Measurements from ENCODE around the gene PUDP.

DNA sequence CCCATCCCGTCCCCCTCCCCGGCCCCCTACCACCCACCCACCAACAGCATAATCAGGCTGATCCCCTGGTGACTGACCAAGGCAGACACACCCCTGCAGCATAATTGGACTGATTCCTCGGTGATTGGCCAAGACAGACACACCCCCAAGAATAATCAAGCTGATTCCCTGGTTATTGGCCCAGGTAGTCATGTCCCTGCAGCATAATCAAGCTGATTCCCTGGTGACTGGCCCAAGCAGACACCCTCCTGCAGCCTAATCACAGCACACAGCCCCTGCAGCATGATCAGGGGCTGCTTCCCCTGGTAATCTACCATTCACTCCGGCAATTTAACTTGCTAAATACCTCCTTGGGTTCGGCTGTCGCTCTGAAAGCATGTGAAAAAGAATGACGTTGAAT lies 47.9 kb downstream of the PUDP start:
- TF ChIP-seq MXI1 (conservative IDR thresholded peaks at IDR 0.05; ENCODE audit: poor library complexity, severe bottlenecking) (no peak), EZH2 (IDR thresholded peaks at IDR 0.05; ENCODE audit: borderline replicate concordance, insufficient read depth, low read length, poor library complexity, severe bottlenecking) (no peak)
- TF ChIP-seq, protein P1, sequence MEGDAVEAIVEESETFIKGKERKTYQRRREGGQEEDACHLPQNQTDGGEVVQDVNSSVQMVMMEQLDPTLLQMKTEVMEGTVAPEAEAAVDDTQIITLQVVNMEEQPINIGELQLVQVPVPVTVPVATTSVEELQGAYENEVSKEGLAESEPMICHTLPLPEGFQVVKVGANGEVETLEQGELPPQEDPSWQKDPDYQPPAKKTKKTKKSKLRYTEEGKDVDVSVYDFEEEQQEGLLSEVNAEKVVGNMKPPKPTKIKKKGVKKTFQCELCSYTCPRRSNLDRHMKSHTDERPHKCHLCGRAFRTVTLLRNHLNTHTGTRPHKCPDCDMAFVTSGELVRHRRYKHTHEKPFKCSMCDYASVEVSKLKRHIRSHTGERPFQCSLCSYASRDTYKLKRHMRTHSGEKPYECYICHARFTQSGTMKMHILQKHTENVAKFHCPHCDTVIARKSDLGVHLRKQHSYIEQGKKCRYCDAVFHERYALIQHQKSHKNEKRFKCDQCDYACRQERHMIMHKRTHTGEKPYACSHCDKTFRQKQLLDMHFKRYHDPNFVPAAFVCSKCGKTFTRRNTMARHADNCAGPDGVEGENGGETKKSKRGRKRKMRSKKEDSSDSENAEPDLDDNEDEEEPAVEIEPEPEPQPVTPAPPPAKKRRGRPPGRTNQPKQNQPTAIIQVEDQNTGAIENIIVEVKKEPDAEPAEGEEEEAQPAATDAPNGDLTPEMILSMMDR (IDR thresholded peaks at IDR 0.05; ENCODE audit: poor library complexity, severe bottlenecking): no peak

Measured in neural cell (in vitro differentiated cells).